ENCODE results near the gene MYO1A.

The MYO1A gene

GRCh38 chr12:56998316-56998715, 51.6 kb downstream of the MYO1A start:
- H3K4me3 ChIP-seq (ENCODE audit: low read length in 2 of 2) = no peak overlapping the region
- no peak overlapping the region for H2BK5ac ChIP-seq (ENCODE audit: low read length)
- H3K79me1 ChIP-seq (ENCODE audit: low read depth, low read length) = peaks cover 9% of the 10 kb centered on the region
- no peak overlapping the region for H2AFZ ChIP-seq (ENCODE audit: low read length)
- no peak overlapping the region for H3K14ac ChIP-seq (ENCODE audit: low read length)
- no peak overlapping the region for H3K9ac ChIP-seq (ENCODE audit: low read depth, low read length, poor library complexity)
- peaks cover 38 to 82% of the 10 kb centered on the region in 2 donors for H3K36me3 ChIP-seq (replicated peaks in 1 of 2; ENCODE audit: control insufficient read depth in 2 of 2, insufficient read depth in 2 of 2, low read length in 2 of 2)
- no peak overlapping the region for H2BK12ac ChIP-seq (ENCODE audit: low read length)
- H3K18ac ChIP-seq (ENCODE audit: low read length) = no peak overlapping the region
- no peak for DNase-seq (ENCODE audit: low spot score)
- H3K4ac ChIP-seq (ENCODE audit: low read length) = no peak overlapping the region
- no peak overlapping the region for H3K27ac ChIP-seq (replicated peaks; ENCODE audit: low read length)
- no peak overlapping the region for H2BK120ac ChIP-seq (ENCODE audit: low read depth, low read length)
- H3K27me3 ChIP-seq (ENCODE audit: control insufficient read depth in 3 of 3, insufficient read depth in 3 of 3, low read depth in 1 of 3, low read length in 3 of 3) = no peaks in the 10 kb centered on the region
- H3K9me3 ChIP-seq (replicated peaks in 1 of 2; ENCODE audit: control insufficient read depth in 2 of 2, insufficient read depth in 1 of 2, low read depth in 1 of 2, low read length in 2 of 2) = no peaks in the 10 kb centered on the region
- no peak overlapping the region for H4K8ac ChIP-seq (ENCODE audit: low read depth, low read length)
- no peak overlapping the region for H2BK15ac ChIP-seq (ENCODE audit: low read length)
- H3K4me1 ChIP-seq (ENCODE audit: control insufficient read depth in 2 of 2, insufficient read depth in 1 of 2, low read depth in 1 of 2, low read length in 2 of 2) = no peaks in the 10 kb centered on the region
- H2AK5ac ChIP-seq (ENCODE audit: low read depth, low read length) = no peak overlapping the region
- no CpG with 5 or more reads among the region's 6 CpGs for WGBS, 2 donors (ENCODE audit: extremely low coverage in 2 of 2, insufficient read length in 2 of 2, insufficient replicate concordance in 1 of 2)
- no peak overlapping the region for H3K23ac ChIP-seq (ENCODE audit: low read depth, low read length, poor library complexity)
- H4K91ac ChIP-seq (ENCODE audit: low read depth, low read length, poor library complexity) = no peak overlapping the region
- no peak overlapping the region for H3K4me2 ChIP-seq (ENCODE audit: insufficient read depth, low read length, poor library complexity, severe bottlenecking)

GRCh38 chr12:56996793-56997545, 53.0 kb downstream of the MYO1A start:
- Histone ChIP-seq H2AFZ (ENCODE audit: low read length) (no peak overlapping the region), H3K4me1 (ENCODE audit: control insufficient read depth in 2 of 2, insufficient read depth in 1 of 2, low read depth in 1 of 2, low read length in 2 of 2) (no peaks in the 10 kb centered on the region), H3K4me3 (ENCODE audit: low read length in 2 of 2) (no peak overlapping the region), H3K27me3 (ENCODE audit: control insufficient read depth in 3 of 3, insufficient read depth in 3 of 3, low read depth in 1 of 3, low read length in 3 of 3) (no peaks in the 10 kb centered on the region), H3K14ac (ENCODE audit: low read length) (no peak overlapping the region), H2BK5ac (ENCODE audit: low read length) (no peak overlapping the region), H3K4ac (ENCODE audit: low read length) (no peak overlapping the region), H3K18ac (ENCODE audit: low read length) (no peak overlapping the region), H3K36me3 (replicated peaks in 1 of 2; ENCODE audit: control insufficient read depth in 2 of 2, insufficient read depth in 2 of 2, low read length in 2 of 2) (peaks cover 25 to 68% of the 10 kb centered on the region in 2 donors), H2BK12ac (ENCODE audit: low read length) (no peak overlapping the region), H3K23ac (ENCODE audit: low read depth, low read length, poor library complexity) (no peak overlapping the region), H2BK15ac (ENCODE audit: low read length) (no peak overlapping the region), H3K4me2 (ENCODE audit: insufficient read depth, low read length, poor library complexity, severe bottlenecking) (no peak overlapping the region), H3K9me3 (replicated peaks in 1 of 2; ENCODE audit: control insufficient read depth in 2 of 2, insufficient read depth in 1 of 2, low read depth in 1 of 2, low read length in 2 of 2) (no peaks in the 10 kb centered on the region), H3K9ac (ENCODE audit: low read depth, low read length, poor library complexity) (no peak overlapping the region), H4K91ac (ENCODE audit: low read depth, low read length, poor library complexity) (no peak overlapping the region), H2BK120ac (ENCODE audit: low read depth, low read length) (no peak overlapping the region), H3K27ac (replicated peaks; ENCODE audit: low read length) (no peak overlapping the region), H4K8ac (ENCODE audit: low read depth, low read length) (no peak overlapping the region), H3K79me1 (ENCODE audit: low read depth, low read length) (peaks cover 4% of the 10 kb centered on the region), H2AK5ac (ENCODE audit: low read depth, low read length) (no peak overlapping the region)
- DNase-seq (ENCODE audit: low spot score) = no peak
- WGBS, 2 donors (ENCODE audit: extremely low coverage in 2 of 2, insufficient read length in 2 of 2, insufficient replicate concordance in 1 of 2) = no CpG with 5 or more reads among the region's 12 CpGs

- Histone ChIP-seq H3K4ac (ENCODE audit: low read length) (no peak overlapping the region), H2AFZ (ENCODE audit: low read length) (no peak overlapping the region), H3K4me3 (ENCODE audit: low read length in 2 of 2) (no peak overlapping the region), H2BK5ac (ENCODE audit: low read length) (no peak overlapping the region), H4K91ac (ENCODE audit: low read depth, low read length, poor library complexity) (no peak overlapping the region), H3K4me2 (ENCODE audit: insufficient read depth, low read length, poor library complexity, severe bottlenecking) (no peak overlapping the region), H3K23ac (ENCODE audit: low read depth, low read length, poor library complexity) (no peak overlapping the region), H2AK5ac (ENCODE audit: low read depth, low read length) (no peak overlapping the region), H3K4me1 (ENCODE audit: control insufficient read depth in 2 of 2, insufficient read depth in 1 of 2, low read depth in 1 of 2, low read length in 2 of 2) (no peaks in the 10 kb centered on the region), H4K8ac (ENCODE audit: low read depth, low read length) (no peak overlapping the region), H2BK15ac (ENCODE audit: low read length) (no peak overlapping the region), H3K27me3 (ENCODE audit: control insufficient read depth in 3 of 3, insufficient read depth in 3 of 3, low read depth in 1 of 3, low read length in 3 of 3) (no peaks in the 10 kb centered on the region), H2BK120ac (ENCODE audit: low read depth, low read length) (no peak overlapping the region), H3K9ac (ENCODE audit: low read depth, low read length, poor library complexity) (no peak overlapping the region), H2BK12ac (ENCODE audit: low read length) (no peak overlapping the region), H3K27ac (replicated peaks; ENCODE audit: low read length) (no peak overlapping the region), H3K79me1 (ENCODE audit: low read depth, low read length) (no peaks in the 10 kb centered on the region), H3K18ac (ENCODE audit: low read length) (no peak overlapping the region), H3K36me3 (replicated peaks in 1 of 2; ENCODE audit: control insufficient read depth in 2 of 2, insufficient read depth in 2 of 2, low read length in 2 of 2) (peaks cover 18 to 59% of the 10 kb centered on the region in 2 donors), H3K9me3 (replicated peaks in 1 of 2; ENCODE audit: control insufficient read depth in 2 of 2, insufficient read depth in 1 of 2, low read depth in 1 of 2, low read length in 2 of 2) (no peaks in the 10 kb centered on the region), H3K14ac (ENCODE audit: low read length) (no peak overlapping the region)
- WGBS, 2 donors (ENCODE audit: extremely low coverage in 2 of 2, insufficient read length in 2 of 2, insufficient replicate concordance in 1 of 2) = no CpG with 5 or more reads among the region's 11 CpGs
- DNase-seq (ENCODE audit: low spot score) = no peak
Measured at GRCh38 chr12:56995930-56996496, 53.9 kb downstream of the MYO1A start.

GRCh38 chr12:56995201-56995929, 54.6 kb downstream of the MYO1A start:
- Histone ChIP-seq H3K4me1 (ENCODE audit: control insufficient read depth in 2 of 2, insufficient read depth in 1 of 2, low read depth in 1 of 2, low read length in 2 of 2) (no peaks in the 10 kb centered on the region), H3K27me3 (ENCODE audit: control insufficient read depth in 3 of 3, insufficient read depth in 3 of 3, low read depth in 1 of 3, low read length in 3 of 3) (no peaks in the 10 kb centered on the region), H3K27ac (replicated peaks; ENCODE audit: low read length) (no peak overlapping the region), H4K8ac (ENCODE audit: low read depth, low read length) (no peak overlapping the region), H3K23ac (ENCODE audit: low read depth, low read length, poor library complexity) (peak overlapping the region; percentile 66), H3K14ac (ENCODE audit: low read length) (no peak overlapping the region), H3K9ac (ENCODE audit: low read depth, low read length, poor library complexity) (no peak overlapping the region), H3K18ac (ENCODE audit: low read length) (no peak overlapping the region), H3K79me1 (ENCODE audit: low read depth, low read length) (no peaks in the 10 kb centered on the region), H2AK5ac (ENCODE audit: low read depth, low read length) (no peak overlapping the region), H2BK5ac (ENCODE audit: low read length) (no peak overlapping the region), H3K9me3 (replicated peaks in 1 of 2; ENCODE audit: control insufficient read depth in 2 of 2, insufficient read depth in 1 of 2, low read depth in 1 of 2, low read length in 2 of 2) (no peaks in the 10 kb centered on the region), H3K36me3 (replicated peaks in 1 of 2; ENCODE audit: control insufficient read depth in 2 of 2, insufficient read depth in 2 of 2, low read length in 2 of 2) (peaks cover 14 to 52% of the 10 kb centered on the region in 2 donors), H3K4ac (ENCODE audit: low read length) (no peak overlapping the region), H2AFZ (ENCODE audit: low read length) (no peak overlapping the region), H2BK12ac (ENCODE audit: low read length) (no peak overlapping the region), H4K91ac (ENCODE audit: low read depth, low read length, poor library complexity) (no peak overlapping the region), H3K4me3 (ENCODE audit: low read length in 2 of 2) (no peak overlapping the region), H2BK15ac (ENCODE audit: low read length) (no peak overlapping the region), H2BK120ac (ENCODE audit: low read depth, low read length) (no peak overlapping the region), H3K4me2 (ENCODE audit: insufficient read depth, low read length, poor library complexity, severe bottlenecking) (no peak overlapping the region)
- no peak for DNase-seq (ENCODE audit: low spot score)
- WGBS, 2 donors (ENCODE audit: extremely low coverage in 2 of 2, insufficient read length in 2 of 2, insufficient replicate concordance in 1 of 2) = no CpG with 5 or more reads among the region's 26 CpGs

Measured in neuronal stem cell (in vitro differentiated cells).